Measurements from ENCODE around the gene CDA.

Gene CDA

GRCh38 chr1:20609541-20609940 lies 20.6 kb downstream of the CDA start:
- no peaks in the 10 kb centered on the region for H3K9me3 ChIP-seq
- no peak for DNase-seq
- TF ChIP-seq, protein P1, sequence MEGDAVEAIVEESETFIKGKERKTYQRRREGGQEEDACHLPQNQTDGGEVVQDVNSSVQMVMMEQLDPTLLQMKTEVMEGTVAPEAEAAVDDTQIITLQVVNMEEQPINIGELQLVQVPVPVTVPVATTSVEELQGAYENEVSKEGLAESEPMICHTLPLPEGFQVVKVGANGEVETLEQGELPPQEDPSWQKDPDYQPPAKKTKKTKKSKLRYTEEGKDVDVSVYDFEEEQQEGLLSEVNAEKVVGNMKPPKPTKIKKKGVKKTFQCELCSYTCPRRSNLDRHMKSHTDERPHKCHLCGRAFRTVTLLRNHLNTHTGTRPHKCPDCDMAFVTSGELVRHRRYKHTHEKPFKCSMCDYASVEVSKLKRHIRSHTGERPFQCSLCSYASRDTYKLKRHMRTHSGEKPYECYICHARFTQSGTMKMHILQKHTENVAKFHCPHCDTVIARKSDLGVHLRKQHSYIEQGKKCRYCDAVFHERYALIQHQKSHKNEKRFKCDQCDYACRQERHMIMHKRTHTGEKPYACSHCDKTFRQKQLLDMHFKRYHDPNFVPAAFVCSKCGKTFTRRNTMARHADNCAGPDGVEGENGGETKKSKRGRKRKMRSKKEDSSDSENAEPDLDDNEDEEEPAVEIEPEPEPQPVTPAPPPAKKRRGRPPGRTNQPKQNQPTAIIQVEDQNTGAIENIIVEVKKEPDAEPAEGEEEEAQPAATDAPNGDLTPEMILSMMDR (IDR thresholded peaks at IDR 0.05; ENCODE audit: low read depth, low read length), result no peak

GRCh38 chr1:20610970-20611369 lies 22.1 kb downstream of the CDA start:
- TF ChIP-seq, protein P1 (IDR thresholded peaks at IDR 0.05; ENCODE audit: low read depth, low read length), result no peak
- no peaks in the 10 kb centered on the region for H3K36me3 ChIP-seq
- DNase-seq, result no peak
- no peaks in the 10 kb centered on the region for H3K27me3 ChIP-seq
- no peaks in the 10 kb centered on the region for H3K9me3 ChIP-seq
- peaks cover 6% of the 10 kb centered on the region; the same call in 1 of the 2 replicates for H3K4me1 ChIP-seq
- H3K4me3 ChIP-seq (ENCODE audit: low read depth, low read length), result no peak overlapping the region

More at GRCh38 chr1:20609541-20609940, 20.6 kb downstream of the CDA start:
- Histone ChIP-seq H3K4me3 (ENCODE audit: low read depth, low read length) (no peak overlapping the region), H3K36me3 (no peaks in the 10 kb centered on the region), H3K27me3 (no peaks in the 10 kb centered on the region), H3K4me1 (peaks cover 6% of the 10 kb centered on the region; the same call in 1 of the 2 replicates)

DNA sequence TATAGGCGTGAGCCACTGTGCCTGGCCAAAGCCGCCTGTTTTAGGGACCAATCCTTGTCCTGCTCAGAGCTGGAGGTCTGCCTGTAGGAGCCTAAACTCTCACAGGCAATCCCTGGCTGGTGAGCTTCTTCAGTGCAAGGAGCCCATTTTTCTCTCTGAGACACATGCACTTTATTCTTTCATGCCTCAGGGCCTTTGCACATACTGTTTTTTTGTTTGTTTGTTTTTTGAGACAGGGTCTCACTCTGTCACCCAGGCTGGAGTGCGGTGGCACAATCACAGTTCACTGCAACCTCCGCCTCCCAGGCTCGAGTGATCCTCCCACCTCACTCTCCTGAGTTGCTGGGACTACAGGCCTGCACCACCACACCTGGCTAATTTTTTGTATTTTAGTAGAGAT lies 22.8 kb downstream of the CDA start:
- H3K27me3 ChIP-seq, result no peaks in the 10 kb centered on the region
- peaks cover 6% of the 10 kb centered on the region; the same call in 1 of the 2 replicates for H3K4me1 ChIP-seq
- TF ChIP-seq, protein P1 (IDR thresholded peaks at IDR 0.05; ENCODE audit: low read depth, low read length), result no peak
- no peak overlapping the region for H3K4me3 ChIP-seq (ENCODE audit: low read depth, low read length)
- DNase-seq, result no peak
- no peaks in the 10 kb centered on the region for H3K9me3 ChIP-seq
- H3K36me3 ChIP-seq, result no peaks in the 10 kb centered on the region

GRCh38 chr1:20612221-20612746 lies 23.4 kb downstream of the CDA start:
- Histone ChIP-seq H3K4me1 (peaks cover 6% of the 10 kb centered on the region; the same call in 1 of the 2 replicates), H3K27me3 (no peaks in the 10 kb centered on the region), H3K36me3 (no peaks in the 10 kb centered on the region), H3K9me3 (no peaks in the 10 kb centered on the region), H3K4me3 (ENCODE audit: low read depth, low read length) (no peak overlapping the region)
- TF ChIP-seq, protein P1 (IDR thresholded peaks at IDR 0.05; ENCODE audit: low read depth, low read length), result no peak
- no peak for DNase-seq

- Histone ChIP-seq H3K4me1 (peaks cover 6% of the 10 kb centered on the region; the same call in 1 of the 2 replicates), H3K9me3 (no peaks in the 10 kb centered on the region), H3K4me3 (ENCODE audit: low read depth, low read length) (no peak overlapping the region), H3K27me3 (no peaks in the 10 kb centered on the region), H3K36me3 (no peaks in the 10 kb centered on the region)
- TF ChIP-seq, protein P1 (IDR thresholded peaks at IDR 0.05; ENCODE audit: low read depth, low read length), result no peak
- DNase-seq, result no peak
Observed at GRCh38 chr1:20614131-20614579, 25.3 kb downstream of the CDA start.

Measured in BE2C (cell line).